GM12873 (cell line): Measurements from ENCODE around the gene ZNF362.
A peak's percentile ranks its signal among the peaks of the same experiment; 100 is the strongest.

Source experiments
- CTCF ChIP-seq: IDR thresholded peaks from 2 replicates; pipeline ENCODE4 v1.5.1; 2012; ENCODE audit warnings: low read depth, mild to moderate bottlenecking, moderate library complexity, low read length, control low read depth; ENCODE audit not compliant: insufficient read depth; ENCODE audit errors: missing control alignments

The ZNF362 gene

GRCh38 chr1:33294071-33295010, 38.0 kb downstream of the ZNF362 start:
- TF ChIP-seq CTCF = no peak

- no peak for TF ChIP-seq CTCF
Measured at GRCh38 chr1:33295023-33295422, 38.7 kb downstream of the ZNF362 start.

- peak; percentile 98 for TF ChIP-seq CTCF
Measured at GRCh38 chr1:33295450-33296081, 39.3 kb downstream of the ZNF362 start.

- no peak for TF ChIP-seq CTCF
Measured at GRCh38 chr1:33296082-33296458, 39.8 kb downstream of the ZNF362 start.

- no peak for TF ChIP-seq CTCF
Measured at GRCh38 chr1:33296824-33297223, 40.5 kb downstream of the ZNF362 start.

- no peak for TF ChIP-seq CTCF
Measured at GRCh38 chr1:33297911-33298622, 41.8 kb downstream of the ZNF362 start.

- peak; percentile 98 for TF ChIP-seq CTCF
Measured at GRCh38 chr1:33298623-33299277, 42.5 kb downstream of the ZNF362 start.
